ENCODE measurements around the gene SYNPO2.

The SYNPO2 gene

GRCh38 chr4:118968005-118968404 is 79.4 kb downstream of the SYNPO2 start:
- in situ Hi-C loops (cut with HindIII; ENCODE audit: low pct_ligation_motif_present, low sequenced_read_pairs): loop anchor here (25.0 kb wide), 1 partner anchor 206 kb away; no protein-coding TSS in a partner anchor
- peak; percentile 88 for DNase-seq
- TF ChIP-seq CTCF (IDR thresholded peaks at IDR 0.05; ENCODE audit: low read depth, low read length, missing control alignments): no peak
- Histone ChIP-seq H3K27me3 (replicated peaks) (no peaks in the 10 kb centered on the region), H3K4me3 (ENCODE audit: low read depth, low read length) (no peak overlapping the region), H3K27ac (peak overlapping the region; percentile 49), H3K36me3 (replicated peaks) (no peaks in the 10 kb centered on the region)

GRCh38 chr4:118968813-118969212 is 80.2 kb downstream of the SYNPO2 start:
- in situ Hi-C loops (cut with HindIII; ENCODE audit: low pct_ligation_motif_present, low sequenced_read_pairs): loop anchor here (25.0 kb wide), 1 partner anchor 207 kb away; no protein-coding TSS in a partner anchor
- Histone ChIP-seq H3K27me3 (replicated peaks) (no peaks in the 10 kb centered on the region), H3K27ac (peak overlapping the region; percentile 49), H3K4me3 (ENCODE audit: low read depth, low read length) (no peak overlapping the region), H3K36me3 (replicated peaks) (no peaks in the 10 kb centered on the region)
- no peak for TF ChIP-seq CTCF (IDR thresholded peaks at IDR 0.05; ENCODE audit: low read depth, low read length, missing control alignments)
- DNase-seq: no peak

GRCh38 chr4:118969359-118969758 is 80.7 kb downstream of the SYNPO2 start:
- Histone ChIP-seq H3K27ac (peak overlapping the region; percentile 49), H3K27me3 (replicated peaks) (no peaks in the 10 kb centered on the region)
- peak; percentile 70 for DNase-seq

GRCh38 chr4:118972167-118972566 is 83.5 kb downstream of the SYNPO2 start:
- TF ChIP-seq CTCF (IDR thresholded peaks at IDR 0.05; ENCODE audit: low read depth, low read length, missing control alignments): no peak
- Histone ChIP-seq H3K27ac (no peak overlapping the region), H3K27me3 (replicated peaks) (no peaks in the 10 kb centered on the region), H3K36me3 (replicated peaks) (no peaks in the 10 kb centered on the region), H3K4me3 (ENCODE audit: low read depth, low read length) (no peak overlapping the region)
- no peak for DNase-seq
- in situ Hi-C loops (cut with HindIII; ENCODE audit: low pct_ligation_motif_present, low sequenced_read_pairs): loop anchor here (25.0 kb wide), 1 partner anchor 210 kb away; no protein-coding TSS in a partner anchor

More at GRCh38 chr4:118969359-118969758, 80.7 kb downstream of the SYNPO2 start:
- peak; percentile 84 for TF ChIP-seq CTCF (IDR thresholded peaks at IDR 0.05; ENCODE audit: low read depth, low read length, missing control alignments)
- in situ Hi-C loops (cut with HindIII; ENCODE audit: low pct_ligation_motif_present, low sequenced_read_pairs): loop anchor here (25.0 kb wide), 1 partner anchor 207 kb away; no protein-coding TSS in a partner anchor
- Histone ChIP-seq H3K36me3 (replicated peaks) (no peaks in the 10 kb centered on the region), H3K4me3 (ENCODE audit: low read depth, low read length) (no peak overlapping the region)

GRCh38 chr4:118973295-118973694 is 84.6 kb downstream of the SYNPO2 start:
- H3K36me3 ChIP-seq (replicated peaks): no peaks in the 10 kb centered on the region
- H3K4me3 ChIP-seq (ENCODE audit: low read depth, low read length): no peak overlapping the region
- TF ChIP-seq CTCF (IDR thresholded peaks at IDR 0.05; ENCODE audit: low read depth, low read length, missing control alignments): no peak
- no peak overlapping the region for H3K27ac ChIP-seq
- DNase-seq: no peak
- no peaks in the 10 kb centered on the region for H3K27me3 ChIP-seq (replicated peaks)
- in situ Hi-C loops (cut with HindIII; ENCODE audit: low pct_ligation_motif_present, low sequenced_read_pairs): loop anchor here (25.0 kb wide), 1 partner anchor 211 kb away; no protein-coding TSS in a partner anchor

GRCh38 chr4:118974758-118975157 is 86.1 kb downstream of the SYNPO2 start:
- Histone ChIP-seq H3K27ac (no peak overlapping the region), H3K27me3 (replicated peaks) (no peaks in the 10 kb centered on the region), H3K36me3 (replicated peaks) (no peaks in the 10 kb centered on the region), H3K4me3 (ENCODE audit: low read depth, low read length) (no peak overlapping the region)
- in situ Hi-C loops (cut with HindIII; ENCODE audit: low pct_ligation_motif_present, low sequenced_read_pairs): loop anchor here (25.0 kb wide), 1 partner anchor 212 kb away; no protein-coding TSS in a partner anchor
- DNase-seq: no peak
- no peak for TF ChIP-seq CTCF (IDR thresholded peaks at IDR 0.05; ENCODE audit: low read depth, low read length, missing control alignments)
